ENCODE results near the gene ZNF649.

DNA sequence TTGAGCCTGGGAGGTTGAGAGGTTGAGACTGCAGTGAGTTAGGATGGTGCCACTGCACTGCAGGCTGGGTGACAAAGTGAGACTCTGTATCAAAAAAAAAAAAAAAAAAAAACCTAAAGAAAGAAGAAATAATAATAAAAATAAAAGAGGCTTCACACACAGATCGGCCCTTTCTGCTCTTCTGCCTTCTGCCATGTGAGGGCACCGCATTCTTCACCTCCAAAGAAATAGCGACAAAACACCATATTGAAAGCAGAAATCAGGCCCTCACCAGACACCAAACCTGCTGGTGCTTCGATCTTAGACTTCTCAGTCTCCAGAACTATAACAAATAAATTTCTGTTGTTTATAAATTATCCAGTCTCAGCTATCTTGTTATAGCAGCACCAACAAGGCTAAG is 3.0 kb downstream of the ZNF649 start:
- TF ChIP-seq, protein P1, sequence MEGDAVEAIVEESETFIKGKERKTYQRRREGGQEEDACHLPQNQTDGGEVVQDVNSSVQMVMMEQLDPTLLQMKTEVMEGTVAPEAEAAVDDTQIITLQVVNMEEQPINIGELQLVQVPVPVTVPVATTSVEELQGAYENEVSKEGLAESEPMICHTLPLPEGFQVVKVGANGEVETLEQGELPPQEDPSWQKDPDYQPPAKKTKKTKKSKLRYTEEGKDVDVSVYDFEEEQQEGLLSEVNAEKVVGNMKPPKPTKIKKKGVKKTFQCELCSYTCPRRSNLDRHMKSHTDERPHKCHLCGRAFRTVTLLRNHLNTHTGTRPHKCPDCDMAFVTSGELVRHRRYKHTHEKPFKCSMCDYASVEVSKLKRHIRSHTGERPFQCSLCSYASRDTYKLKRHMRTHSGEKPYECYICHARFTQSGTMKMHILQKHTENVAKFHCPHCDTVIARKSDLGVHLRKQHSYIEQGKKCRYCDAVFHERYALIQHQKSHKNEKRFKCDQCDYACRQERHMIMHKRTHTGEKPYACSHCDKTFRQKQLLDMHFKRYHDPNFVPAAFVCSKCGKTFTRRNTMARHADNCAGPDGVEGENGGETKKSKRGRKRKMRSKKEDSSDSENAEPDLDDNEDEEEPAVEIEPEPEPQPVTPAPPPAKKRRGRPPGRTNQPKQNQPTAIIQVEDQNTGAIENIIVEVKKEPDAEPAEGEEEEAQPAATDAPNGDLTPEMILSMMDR (IDR thresholded peaks at IDR 0.05 in 8 of 11, conservative IDR thresholded peaks at IDR 0.05 in 3 of 11): no peak
- TF ChIP-seq POLR2AphosphoS5 (IDR thresholded peaks at IDR 0.05): no peak
